Smooth muscle cell of trachea (primary cell): ENCODE data around the gene NDUFA7. TPM values are rescaled to one million over a fixed set of nuclear protein-coding genes. Genes with fewer than 3 reads are reported as not detected.

Experiments used
- total RNA-seq: library from RNA; depleted of rRNA; stranded (reverse); fragments of >200 nt; gene quantifications from 2 replicates; pipeline ENCODE4 v1.2.1, GENCODE V29; 2014

NDUFA7 gene
- 8.4 and 19.8 TPM in 2 replicates for total RNA-seq

GRCh38 chr19:8321067-8321985 is at the start of gene NDUFA7, which contains the start of gene RPS28:
Gene NDUFA7, minus strand, starts transcription at chr19:8321375. Its CDS starts 17 bp downstream, at chr19:8321358.
Gene RPS28, plus strand, starts transcription at chr19:8321496. Its CDS starts 35 bp downstream, at chr19:8321531.

GRCh38 chr19:8363803-8364771 is 42.9 kb upstream of the NDUFA7 start, which contains the start of gene ANGPTL4:
Gene ANGPTL4, plus strand, starts transcription at chr19:8364155. Its CDS starts 167 bp downstream, at chr19:8364322.

GRCh38 chr19:8342684-8343482 is 21.7 kb upstream of the NDUFA7 start, which contains the start of gene KANK3:
Gene KANK3, minus strand, starts transcription at chr19:8343262. Its CDS starts 5,434 bp downstream, at chr19:8337828.

GRCh38 chr19:8307965-8308866 is 13.0 kb downstream of the NDUFA7 start, which contains the start of gene CD320:
Gene CD320, minus strand, starts transcription at chr19:8308358. Its CDS starts 68 bp downstream, at chr19:8308290.

Other genes with a start within 250 kb of the NDUFA7 start
- gene FBN3, start 171.8 kb downstream of the NDUFA7 start, total RNA-seq, result not detected in 2 replicates
- 1.0 and 16.7 TPM in 2 replicates for gene CERS4, start 112.0 kb downstream of the NDUFA7 start, total RNA-seq
- 28.0 and 41.9 TPM in 2 replicates for gene CD320, start 13.0 kb downstream of the NDUFA7 start, total RNA-seq
- 242 and 329 TPM in 2 replicates for gene RPS28, start 121 bp upstream of the NDUFA7 start, total RNA-seq
- 0.15 and 0.50 TPM in 2 replicates for gene KANK3, start 21.9 kb upstream of the NDUFA7 start, total RNA-seq
- gene ANGPTL4, start 42.8 kb upstream of the NDUFA7 start, total RNA-seq, result 3.9 and 6.9 TPM in 2 replicates
- 48.6 and 113 TPM in 2 replicates for gene RAB11B, start 69.0 kb upstream of the NDUFA7 start, total RNA-seq
- 62.3 and 126 TPM in 2 replicates for gene MARCHF2, start 91.9 kb upstream of the NDUFA7 start, total RNA-seq
- gene HNRNPM, start 123.6 kb upstream of the NDUFA7 start, total RNA-seq, result 47.8 and 97.3 TPM in 2 replicates
- not detected in 2 replicates for gene PRAM1, start 181.3 kb upstream of the NDUFA7 start, total RNA-seq
- gene ZNF414, start 192.8 kb upstream of the NDUFA7 start, total RNA-seq, result 7.8 and 10.5 TPM in 2 replicates